Right renal pelvis (tissue), 4 donors: ENCODE data around the gene HMX1. TPM values are rescaled to one million over a fixed set of nuclear protein-coding genes. Genes with fewer than 3 reads are reported as not detected.

ENCODE experiments used
- DNase-seq, 4 donors: peaks; one replicate each; pipeline ENCODE4 v3.0.0-alpha.2; 2013; ENCODE audit warnings: low read depth in 4 of 4, low spot score in 3 of 4, missing footprints in 1 of 4
- polyA plus RNA-seq, 4 donors: library from polyadenylated mRNA; unstranded; fragments of 120-200 nt; gene quantifications; one replicate each; pipeline ENCODE4 v1.2.1, GENCODE V29; 2013; ENCODE audit not compliant: insufficient read length in 4 of 4

The HMX1 gene
- polyA plus RNA-seq, 4 donors, result 0.29 TPM; not detected in 3

DNA sequence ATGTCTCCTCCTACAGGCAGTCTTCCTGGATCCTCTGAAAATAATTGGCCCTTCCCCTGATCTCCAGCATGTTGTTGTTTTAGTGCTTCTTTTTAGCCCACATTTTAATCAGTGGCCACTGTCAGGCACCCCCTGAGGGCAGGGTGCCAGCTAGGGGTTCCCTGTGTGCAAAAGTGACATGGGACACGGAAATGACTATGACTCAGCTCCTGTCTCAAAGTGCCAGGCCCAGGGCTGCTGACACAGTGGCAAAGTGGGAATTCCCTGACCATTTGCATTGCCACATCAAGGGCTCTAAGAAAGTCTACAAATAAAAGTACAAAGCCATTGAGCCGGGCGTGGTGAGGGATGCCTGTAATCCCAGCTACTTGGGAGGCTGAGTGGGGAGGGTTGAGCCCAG lies 24.8 kb downstream of the HMX1 start:
- DNase-seq, result no peak

DNA sequence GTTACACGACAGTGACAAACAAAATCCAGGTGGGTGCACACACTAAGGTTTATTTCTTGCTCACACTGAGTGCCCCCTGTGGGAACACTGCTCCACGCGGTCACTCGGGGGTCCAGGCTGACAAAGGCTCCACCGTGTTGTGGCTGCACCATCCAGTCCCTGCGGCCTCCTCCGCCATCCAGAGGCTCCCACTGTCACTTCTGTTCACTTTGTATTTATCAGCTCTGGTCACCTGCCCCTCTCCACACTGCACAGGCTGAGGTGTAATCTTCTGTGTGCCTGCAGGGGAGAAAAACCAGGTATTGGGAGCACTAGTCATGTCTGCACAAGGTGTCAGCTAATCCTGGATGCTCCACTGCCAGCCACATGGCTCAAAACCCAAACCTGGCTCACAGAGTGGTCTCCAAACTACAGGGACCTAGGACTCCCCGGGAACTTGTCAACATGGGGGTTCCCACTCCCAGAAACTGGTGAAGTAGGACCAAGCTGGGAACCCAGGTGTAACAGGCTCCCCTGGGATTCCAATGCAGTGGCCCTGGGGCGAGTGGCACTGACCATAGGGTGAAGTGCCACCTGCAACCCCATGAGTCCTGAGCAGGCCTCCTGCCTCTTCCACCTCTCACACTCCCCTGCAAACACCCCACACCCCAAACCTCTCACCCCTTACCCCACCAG lies 25.5 kb downstream of the HMX1 start:
- no peak for DNase-seq

DNA sequence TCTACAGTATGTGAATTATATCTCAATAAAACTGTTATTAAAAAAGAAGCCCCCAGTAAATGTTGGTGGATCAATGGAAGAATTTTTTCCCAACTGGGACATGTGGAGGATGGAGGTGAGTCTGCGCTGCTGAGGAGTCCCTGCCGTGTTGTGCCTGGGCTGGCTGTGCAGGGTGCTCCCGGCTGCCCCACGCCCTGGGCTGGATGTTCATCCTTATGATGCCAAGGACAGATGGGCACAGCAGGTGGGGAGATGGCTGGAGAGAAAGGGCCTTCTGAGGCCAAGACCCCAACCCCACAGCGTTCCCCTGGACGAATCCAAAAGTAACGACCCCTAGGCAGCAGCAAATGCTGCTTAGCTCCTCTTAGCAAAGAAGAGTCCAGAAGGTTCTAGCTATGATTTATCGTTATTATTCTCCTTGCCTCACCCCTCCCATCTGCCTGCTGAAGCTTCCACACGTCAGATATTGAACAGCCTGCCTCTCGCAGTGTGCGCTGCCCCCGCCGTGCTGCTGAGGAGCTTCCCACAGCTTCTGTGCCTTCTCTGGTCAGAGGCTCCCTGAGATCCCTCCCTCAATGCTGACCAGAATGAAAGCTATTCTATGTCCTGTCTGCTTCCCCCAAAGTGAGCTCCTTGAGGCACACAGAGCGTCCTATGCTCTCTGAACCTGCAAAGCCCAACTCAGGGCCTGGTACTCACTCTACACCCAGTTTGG lies 26.5 kb downstream of the HMX1 start:
- no peak for DNase-seq

DNA sequence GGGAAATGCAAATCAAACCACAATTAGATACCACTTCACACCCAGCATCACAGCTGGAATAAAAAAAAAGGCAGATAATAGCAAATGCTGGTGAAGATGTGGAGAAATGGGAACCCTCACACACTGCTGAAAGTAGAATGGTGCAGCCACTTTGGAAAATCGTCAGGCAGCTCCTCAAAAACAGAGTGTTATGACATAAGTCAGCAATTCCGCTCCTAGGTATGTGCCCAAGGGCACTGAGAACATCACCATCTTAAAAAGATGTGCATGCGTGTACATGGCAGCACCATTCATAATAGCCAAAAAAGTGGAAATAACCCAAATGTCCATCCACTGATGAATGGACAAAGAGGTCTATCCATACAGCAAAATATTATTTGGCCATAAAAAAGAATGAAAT lies 28.0 kb downstream of the HMX1 start:
- DNase-seq, result no peak

DNA sequence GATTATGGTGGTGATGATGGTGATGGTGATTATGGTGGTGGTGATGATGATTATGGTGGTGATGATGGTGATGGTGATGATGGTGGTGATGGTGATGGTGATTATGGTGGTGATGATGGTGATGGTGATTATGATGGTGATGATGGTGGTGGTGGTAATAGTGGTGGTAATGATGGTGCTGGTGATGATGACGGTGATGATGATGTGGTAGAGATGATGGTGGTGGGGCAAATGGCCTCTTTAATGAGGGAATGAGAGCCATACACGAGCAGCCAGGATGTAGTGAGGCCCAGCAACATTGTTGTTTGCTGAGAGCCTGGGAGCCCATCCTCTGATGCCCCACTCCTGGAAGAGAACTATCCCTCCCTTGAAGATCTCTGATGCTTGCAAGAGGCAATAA lies 29.0 kb downstream of the HMX1 start:
- no peak for DNase-seq

DNA sequence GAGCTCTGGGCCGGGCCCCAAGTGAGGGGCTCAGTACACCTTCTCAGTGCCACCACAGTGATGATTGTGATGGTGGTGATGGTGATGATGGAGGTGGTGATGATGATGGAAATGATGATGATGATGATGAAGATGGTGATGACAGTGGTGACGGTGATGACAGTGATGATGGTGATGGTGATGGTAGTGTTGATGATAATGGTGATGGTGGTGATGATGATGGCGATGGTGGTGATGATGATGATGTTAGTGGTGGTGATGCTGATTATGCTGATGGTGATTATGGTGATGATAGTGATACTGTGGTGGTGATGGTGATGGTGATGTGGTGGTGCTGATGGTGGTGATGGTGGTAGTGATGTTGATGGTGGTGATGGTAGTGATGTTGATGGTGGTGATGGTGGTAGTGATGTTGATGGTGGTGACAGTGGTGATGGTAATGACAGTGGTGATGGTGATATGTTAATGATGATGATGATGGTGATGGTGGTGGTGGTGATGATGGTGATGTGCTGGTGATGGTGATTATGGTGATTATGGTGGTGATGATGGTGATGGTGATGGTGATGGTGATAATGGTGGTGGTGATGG lies 29.9 kb downstream of the HMX1 start:
- DNase-seq, result no peak

DNA sequence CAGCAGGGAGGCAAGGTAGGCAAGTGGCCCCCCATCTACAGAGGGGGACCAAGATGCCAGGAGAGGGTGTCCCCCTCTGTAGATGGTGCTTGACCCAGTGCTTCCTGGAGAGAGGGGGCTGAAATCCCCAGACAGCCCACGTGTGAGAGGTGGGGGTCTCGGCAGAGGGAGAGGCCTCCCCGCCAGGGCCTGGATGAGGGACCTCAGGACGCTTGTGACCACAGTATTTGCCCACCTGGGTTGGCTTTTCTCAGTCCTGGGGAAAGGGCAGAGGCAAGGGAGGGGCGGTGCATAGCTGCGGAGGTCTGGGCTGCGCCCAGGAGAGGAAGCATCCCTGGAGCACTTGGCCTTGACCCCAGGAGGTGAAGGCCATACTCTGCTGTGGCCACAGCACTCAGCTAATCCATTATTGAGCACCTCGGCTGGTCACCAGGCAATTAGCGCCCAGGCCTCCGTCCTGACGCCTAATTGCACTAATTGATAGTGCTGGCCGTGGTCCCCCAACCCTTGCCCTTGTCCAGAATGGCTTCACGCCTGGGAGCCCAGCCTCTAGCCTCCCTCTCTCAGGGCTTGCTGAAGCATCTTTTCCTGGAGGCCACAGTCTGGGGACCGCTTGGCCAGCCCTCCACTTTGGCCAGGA lies 30.7 kb downstream of the HMX1 start:
- no peak for DNase-seq

DNA sequence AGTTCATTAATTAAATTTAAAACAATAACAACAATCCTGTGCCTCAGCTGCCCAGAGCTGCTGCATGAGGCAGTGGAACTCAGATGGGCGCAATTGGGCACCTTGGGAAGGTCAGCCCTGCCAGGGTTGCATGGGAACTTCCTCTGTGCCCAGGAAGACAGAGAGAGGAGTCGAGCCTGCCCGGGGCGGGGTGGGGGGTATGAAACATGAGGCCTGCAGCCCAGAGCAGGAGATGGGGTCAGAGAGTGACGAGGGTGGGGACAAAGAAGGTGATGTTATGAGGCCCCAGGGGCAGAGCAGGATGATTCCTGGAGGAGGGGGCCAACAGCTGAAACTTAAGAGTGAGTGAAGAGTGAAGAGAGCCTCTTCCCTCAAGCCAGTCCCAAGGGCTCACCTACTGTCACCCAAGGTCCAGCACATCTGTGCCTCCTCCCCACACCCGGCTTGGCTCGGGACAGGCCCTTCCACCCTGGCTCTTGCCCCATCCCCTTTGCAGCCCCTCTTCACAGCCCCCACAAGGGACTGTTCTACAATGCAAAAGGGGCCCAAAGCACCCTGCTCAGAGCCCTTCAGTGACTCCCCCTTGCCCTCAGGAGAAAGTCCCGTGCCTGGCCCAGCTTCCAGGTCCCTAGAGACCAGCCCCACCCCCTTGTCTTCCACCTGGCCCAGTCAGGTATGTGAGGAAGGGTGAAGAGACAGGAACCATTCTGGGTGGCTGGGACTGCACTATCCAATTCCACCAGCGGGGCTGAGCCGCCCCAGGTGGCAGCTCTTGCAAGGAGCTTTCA lies 31.4 kb downstream of the HMX1 start:
- no peak for DNase-seq

DNA sequence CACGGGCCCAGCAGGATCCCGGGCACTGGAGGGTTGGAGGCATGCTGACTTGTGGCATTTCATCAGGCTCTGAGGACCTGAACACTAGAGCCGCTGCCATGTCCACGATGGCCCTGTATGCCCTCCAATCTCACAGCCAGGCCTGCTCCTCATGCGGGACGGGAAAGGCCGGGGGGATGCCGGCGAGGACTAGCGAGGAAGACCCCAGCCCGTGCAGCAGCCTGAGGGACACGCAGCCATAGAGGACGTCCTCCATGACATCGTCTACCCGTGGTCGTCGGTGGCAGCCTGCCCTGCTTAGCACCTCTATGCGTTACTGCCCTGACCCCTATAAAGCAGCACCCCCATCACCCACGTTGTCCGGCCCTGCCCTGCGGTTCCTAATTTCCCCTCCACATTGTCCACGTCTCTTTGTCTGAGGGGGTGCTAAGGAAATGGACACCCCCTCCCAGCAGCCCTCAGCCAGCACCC lies 32.6 kb downstream of the HMX1 start:
- no peak for DNase-seq

DNA sequence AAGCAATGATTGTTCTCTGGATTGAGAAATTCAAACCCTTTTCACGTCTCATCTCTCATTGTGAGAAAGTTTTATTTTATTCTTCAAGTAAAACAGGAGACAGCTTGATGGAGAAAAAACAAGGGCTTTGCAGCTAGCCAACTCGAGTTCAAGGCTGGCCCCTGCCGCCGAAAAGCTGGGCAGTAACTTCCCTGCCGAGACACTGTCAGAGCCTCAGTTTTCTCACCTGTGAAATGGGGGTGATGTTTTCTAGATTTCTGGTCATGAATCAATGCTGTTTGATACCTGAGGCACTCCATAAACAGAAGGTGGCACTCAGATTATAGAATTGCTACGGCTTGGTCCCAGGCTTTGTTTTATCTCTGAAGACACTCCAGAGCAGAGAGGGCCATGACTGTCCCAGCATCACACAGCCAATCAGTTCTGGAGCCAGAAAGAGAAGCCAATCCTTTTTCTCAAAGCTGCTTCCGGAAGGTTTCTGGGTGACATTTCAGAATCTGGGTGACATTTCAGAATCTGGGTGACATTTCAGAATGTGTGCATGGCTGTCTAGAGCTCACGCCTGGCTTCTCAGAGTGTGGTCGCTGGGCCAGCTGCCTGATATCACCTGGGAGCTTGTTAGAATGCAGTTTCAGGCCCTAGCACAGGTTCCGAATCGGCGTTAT lies 33.2 kb downstream of the HMX1 start:
- DNase-seq, result no peak

DNA sequence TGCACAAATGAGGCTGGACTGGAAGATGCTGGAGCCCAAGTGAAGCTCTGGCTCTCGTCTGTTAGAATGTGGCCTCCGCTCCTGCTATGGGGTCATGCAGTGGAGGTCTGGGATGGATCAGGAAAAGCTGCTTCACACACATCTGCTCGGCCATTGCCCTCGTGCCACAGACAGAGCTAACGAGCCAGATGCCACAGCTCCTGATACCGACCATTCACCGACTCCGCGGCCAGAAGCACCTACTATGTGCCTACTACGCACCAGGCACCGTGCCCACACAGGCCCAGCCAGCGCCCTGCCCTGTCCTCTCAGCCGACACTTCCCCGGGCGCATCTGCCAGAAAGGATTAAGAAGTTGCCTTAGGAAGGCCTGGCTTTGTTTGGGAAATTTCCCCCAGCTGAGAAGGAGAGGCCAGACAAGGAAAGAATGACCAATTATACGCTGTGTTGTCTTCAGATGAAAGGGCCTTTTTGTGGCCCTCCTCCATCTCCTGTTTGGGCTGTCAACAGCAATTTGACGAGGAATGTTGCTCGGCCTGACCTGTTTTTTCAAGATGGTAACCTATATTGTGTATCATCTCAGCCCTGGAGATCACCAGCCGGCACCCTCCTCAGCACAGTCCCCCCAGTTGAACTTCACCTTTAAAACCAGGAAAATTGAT lies 34.3 kb downstream of the HMX1 start:
- DNase-seq, result no peak

DNA sequence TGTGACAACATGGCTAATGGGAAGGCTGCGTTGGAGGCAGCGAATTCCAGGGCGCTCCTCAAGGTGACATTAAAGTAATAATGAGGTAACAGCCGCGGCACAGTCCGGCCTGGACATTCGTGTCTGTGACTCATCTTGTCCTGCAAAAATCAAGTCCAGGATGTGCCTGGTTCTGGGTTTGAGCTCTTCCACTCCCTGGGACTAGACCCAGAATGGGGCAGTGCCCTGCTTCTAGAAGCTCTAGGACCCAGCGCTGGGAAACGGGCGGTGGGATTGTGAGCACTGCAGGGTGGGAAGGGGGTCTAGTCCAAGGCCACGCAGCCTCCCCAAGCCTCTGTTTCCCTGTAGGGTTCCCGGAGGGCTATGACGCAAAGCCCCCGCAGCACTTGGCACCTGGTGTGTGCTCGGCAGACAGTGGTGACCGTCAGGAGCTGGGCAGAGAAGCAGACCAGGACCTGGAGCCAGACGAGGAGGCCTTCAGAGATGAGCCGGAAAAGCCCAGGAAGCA lies 34.9 kb downstream of the HMX1 start:
- DNase-seq, result no peak

DNA sequence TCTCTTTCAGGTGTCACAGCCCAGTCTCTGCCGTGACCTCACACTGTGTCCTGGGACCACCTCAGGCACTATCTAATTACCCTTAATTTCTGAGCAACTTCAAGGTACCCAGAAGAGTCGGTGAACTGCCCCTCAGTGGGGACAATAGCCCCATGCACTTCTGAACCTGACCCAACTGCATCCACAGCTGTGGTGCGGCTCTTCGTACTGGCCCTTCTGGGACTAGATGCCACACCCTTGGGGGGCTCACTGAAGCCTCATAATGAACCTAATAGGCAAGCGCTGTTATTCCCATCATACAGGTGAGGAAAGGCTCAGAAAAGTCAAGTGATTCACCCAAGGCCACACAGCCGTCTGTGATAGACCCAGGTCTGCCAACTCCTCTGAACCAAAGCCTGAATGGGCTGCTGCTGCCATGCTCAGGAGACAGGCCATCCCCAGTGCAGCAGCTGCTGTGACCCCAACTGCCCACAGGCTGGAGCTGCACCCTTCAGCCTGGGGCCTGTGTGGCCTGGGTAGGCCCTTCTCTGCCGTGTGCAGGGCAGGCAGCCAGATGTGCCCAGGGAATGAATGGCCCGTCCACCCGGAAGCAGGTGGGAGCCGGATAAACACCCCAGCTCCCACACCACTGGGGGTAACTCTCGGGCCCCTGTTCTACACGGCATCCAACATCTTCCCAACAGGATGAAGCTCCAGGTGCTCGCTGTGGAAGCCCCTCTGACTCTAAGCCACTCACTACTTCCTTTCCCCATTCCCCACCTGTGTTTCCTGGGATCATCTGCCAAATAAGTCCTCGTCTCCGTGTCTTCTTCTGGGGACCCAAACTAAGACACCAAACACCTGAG lies 35.9 kb downstream of the HMX1 start:
- DNase-seq, result no peak

DNA sequence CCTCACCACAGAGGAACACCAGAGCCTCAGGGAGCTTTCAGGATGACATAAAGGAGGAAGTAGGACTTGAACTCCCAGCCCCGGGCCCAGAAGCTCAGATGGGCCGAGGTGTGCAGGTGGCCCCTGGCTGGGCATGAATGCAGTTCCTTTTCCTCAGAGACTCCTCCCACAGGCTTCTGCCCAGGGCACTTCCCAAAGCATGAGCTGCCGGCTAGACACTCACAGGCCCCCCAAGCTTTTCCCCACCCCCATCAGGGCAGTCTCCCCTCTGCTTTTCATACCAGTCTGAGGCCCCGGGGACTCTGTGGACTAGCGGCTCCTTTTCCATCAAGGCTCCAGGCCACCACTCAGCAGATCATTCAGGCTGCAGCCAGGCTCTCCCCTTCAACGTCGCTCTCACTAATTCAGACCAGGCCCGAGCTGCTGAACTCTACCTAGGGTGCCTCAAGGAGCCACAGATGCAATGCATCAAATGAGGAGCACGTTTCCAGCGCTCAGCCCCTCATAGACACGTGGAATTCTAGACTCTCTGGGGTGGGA lies 36.9 kb downstream of the HMX1 start:
- DNase-seq, result no peak

DNA sequence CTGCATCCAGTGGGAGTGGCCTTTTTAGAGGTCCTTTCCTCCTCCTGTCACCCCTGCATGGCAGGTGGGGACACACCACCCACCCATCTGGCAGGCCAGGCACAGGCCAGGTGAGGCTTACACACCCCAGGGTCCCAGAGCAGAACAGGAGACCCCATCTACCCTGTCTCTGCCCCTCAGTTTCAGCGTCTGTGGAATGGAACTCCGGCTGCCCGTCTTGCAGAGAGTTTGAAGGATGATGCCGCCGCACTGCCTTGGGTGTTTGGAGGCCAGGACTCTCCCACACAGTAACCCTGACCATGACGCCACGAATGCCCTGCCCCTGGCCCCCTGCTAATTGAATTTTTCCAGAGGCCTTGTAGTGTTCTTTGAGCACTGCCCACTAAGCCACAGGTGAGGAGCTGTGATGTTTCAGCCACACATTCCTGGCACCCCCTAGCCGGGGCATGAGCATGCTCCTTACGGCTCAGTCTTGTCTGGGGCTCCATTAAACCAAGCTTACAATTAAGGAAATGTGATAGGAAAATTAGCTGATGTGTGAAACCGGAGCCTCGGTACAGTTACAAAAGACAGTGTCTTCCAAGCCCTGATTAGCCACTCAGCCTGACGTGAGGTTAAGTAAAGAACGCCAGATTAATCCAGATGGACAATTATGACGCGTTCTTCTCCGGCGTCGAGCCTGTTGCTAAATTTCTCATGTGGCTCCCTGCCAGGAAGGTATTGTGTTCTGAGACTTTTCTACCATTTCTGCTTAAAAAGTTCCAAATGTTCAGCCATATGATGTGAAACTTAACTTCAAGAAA lies 39.3 kb downstream of the HMX1 start:
- DNase-seq, result no peak

DNA sequence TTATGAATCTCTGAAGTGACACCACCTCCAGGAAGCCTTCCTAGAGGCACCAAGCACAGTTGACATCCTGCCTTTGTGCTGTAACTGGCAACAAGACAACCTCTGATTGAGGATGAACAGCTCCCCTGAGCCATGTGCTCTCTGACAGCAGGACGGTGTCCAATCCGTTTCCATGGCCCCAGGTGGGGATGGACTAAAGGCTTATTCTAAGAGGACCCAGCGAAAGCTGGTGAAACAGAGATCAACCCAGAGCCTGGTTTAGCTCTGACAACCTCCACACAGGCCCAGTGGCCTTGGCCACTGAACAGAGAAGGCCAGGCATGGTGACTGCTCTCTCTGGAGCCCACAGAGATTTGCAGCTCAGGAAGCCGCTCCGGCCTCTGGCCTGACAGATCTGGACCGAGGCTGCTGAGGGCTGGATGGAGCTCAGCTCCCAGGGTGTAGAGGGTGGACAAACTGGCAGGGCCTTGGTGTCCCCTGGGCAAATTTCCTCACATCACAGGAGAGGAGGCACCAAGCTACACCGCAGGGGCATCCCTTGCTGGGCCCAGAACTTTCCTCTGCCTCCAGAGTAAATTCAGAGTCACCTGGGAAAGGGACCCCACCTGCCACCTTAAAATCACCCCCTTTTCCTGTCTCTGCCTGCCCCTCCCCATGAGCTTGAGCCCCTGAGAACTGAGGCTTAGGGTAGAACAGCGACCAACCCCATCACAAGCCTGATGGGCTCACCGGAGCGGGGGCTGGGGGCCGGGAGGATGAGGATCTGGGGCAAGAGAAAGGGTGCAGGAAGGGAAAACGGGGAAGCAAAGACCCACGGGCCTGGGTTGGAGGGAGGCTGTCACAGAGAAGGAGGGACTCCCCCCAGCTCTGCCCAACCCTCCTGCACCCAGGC lies 40.2 kb downstream of the HMX1 start:
- DNase-seq, result no peak
